HG03378 (cell line): ENCODE measurements around the gene SLC6A1.

Experiments used
- ATAC-seq: cut with Tn5 transposase; IDR thresholded peaks from one replicate; pipeline ENCODE4 v1.9.1; 2021; ENCODE audit warnings: mild to moderate bottlenecking, moderate library complexity; ENCODE audit not compliant: unreplicated experiment

The SLC6A1 gene

GRCh38 chr3:11088831-11089230 lies 96.3 kb downstream of the SLC6A1 start:
- ATAC-seq: no peak
